ENCODE measurements around the gene FOXO6.

The FOXO6 gene

DNA sequence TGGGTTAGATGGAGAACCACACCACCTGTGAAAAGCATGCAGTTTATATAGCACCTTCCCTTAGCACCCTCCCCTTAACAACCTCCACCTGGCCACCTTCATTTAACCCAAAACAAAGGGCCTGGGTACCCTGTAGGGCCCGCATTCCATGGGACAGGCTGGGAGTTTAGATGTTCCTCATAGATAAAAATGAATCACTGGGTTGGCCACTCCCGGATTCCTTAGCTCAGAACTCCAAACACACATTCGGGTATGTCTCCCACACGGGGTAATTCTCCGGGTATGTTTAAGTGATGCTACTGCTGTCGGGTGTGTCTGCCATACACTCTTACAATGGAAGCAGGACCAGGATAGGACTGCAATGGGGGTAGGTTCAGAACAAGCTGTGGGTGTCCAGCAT lies 43.9 kb upstream of the FOXO6 start:
- TF ChIP-seq, protein P1, sequence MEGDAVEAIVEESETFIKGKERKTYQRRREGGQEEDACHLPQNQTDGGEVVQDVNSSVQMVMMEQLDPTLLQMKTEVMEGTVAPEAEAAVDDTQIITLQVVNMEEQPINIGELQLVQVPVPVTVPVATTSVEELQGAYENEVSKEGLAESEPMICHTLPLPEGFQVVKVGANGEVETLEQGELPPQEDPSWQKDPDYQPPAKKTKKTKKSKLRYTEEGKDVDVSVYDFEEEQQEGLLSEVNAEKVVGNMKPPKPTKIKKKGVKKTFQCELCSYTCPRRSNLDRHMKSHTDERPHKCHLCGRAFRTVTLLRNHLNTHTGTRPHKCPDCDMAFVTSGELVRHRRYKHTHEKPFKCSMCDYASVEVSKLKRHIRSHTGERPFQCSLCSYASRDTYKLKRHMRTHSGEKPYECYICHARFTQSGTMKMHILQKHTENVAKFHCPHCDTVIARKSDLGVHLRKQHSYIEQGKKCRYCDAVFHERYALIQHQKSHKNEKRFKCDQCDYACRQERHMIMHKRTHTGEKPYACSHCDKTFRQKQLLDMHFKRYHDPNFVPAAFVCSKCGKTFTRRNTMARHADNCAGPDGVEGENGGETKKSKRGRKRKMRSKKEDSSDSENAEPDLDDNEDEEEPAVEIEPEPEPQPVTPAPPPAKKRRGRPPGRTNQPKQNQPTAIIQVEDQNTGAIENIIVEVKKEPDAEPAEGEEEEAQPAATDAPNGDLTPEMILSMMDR (conservative IDR thresholded peaks at IDR 0.05) = no peak
- no peak overlapping the region for H3K27ac ChIP-seq

- H3K27ac ChIP-seq = no peak overlapping the region
- TF ChIP-seq, protein P1 (conservative IDR thresholded peaks at IDR 0.05) = no peak
Observed at GRCh38 chr1:41318135-41318534, 43.1 kb upstream of the FOXO6 start.

DNA sequence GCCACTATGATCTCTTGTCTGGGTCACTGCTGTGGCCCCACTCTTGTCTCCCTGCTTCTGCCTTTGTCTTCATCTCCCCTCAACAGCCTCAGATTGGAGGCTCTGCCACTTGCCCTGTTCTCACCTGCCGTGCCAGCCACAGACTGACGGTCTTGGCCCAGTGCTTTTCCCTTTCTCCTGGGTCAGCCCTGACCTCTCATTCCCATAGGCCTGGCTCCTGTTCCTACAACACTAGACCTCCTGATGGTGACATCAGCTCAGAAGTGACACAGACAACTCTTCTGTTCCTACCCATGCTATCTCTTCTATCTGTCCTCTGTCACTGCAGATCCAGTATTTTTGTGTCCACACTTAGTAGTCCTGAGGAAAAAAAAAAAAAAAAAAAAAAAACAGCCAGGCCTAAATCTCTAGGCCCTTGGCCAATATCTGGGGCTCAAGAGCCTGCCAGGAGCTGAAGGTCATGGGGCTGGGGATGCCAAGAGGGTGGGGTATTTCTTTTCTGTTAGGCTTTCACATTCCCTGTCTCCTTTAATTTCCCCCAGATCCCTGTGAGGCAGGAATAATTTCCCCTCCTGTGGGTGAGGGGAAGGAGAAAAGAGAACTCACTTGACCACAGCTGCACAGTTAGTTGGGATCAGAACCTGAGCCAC lies 42.0 kb upstream of the FOXO6 start:
- TF ChIP-seq, protein P1 (conservative IDR thresholded peaks at IDR 0.05) = no peak
- no peak overlapping the region for H3K27ac ChIP-seq

DNA sequence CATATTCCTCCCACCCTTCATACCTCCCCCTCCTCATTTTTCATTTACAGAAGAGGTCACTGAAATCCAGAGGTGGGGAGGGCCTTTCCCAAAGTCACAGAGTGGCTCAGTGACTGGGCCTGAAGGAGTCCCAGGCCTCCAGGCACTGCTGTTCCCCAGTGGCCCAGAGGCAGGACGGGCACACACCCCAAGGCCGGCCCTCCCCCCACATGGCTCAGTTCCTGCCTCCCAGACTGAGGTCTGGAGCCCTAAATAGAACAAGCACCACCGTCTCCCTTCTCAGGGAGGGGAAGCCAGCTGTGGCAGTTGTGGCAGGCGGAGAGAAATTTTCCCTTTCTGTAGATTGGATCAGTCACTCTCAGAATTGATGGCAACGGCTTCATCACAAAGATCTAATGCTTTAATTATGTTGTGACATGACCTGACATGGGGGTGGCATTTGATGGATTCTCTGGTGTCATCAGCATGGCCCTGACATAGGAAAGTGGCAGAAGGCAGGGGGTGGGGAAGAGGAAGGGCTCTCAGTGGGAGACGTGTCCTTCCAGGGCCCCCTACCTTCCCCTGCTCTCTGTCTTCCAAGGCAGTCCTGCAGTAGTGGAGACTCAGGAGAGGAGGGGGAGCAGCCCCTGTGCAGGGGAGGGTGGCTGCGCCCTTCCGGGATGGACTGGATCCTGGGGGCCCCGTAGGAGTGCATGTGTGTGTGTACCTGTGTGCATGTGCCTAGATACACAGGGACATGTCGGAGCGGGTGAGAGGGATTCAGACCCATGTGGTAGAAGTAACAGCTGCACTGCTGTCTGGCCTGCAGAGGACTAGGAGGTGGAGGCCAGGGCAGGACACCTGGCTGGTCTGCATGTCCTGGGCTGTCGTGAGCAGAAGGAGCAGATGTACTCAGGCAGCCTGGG lies 41.2 kb upstream of the FOXO6 start:
- H3K27ac ChIP-seq = no peak overlapping the region
- TF ChIP-seq, protein P1 (conservative IDR thresholded peaks at IDR 0.05) = no peak

DNA sequence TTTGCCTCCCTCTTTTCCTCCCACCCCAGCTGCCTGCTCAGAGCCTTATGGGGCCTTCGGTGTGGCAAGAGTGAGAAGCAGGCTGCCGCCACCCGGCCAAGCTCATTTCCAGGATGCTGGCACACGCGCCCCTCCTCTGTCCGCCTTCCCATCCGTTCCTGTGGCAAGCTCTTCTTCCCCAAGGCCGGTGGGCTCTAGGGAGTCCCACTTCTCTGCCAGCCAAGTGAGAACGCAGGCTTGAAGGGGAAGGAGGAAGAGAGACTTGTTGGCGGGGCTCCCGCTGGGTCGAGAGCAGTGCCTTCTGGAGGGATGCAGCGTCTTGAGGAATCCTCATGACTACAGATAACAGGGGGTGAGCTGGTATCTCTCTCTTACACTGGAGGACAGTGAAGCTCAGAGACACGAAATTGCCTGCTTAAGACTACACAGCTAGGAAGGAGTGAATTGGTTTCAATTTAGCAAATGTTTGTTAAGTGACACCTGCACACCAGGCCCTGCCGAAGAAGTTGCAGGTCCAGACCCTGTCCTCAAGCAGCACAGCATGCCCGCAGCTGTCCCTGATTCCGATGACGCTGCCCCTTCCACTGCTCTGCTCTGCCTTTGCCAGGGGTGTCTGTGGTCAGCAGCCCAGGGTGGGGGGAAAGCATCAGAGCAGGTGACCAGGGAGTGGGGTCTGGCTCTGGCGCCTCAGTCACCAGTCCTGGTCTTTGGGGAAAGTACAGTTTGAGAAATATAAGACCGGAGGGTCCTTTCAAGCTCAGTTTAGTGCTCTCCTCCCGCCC lies 40.1 kb upstream of the FOXO6 start:
- TF ChIP-seq, protein P1 (conservative IDR thresholded peaks at IDR 0.05) = no peak
- no peak overlapping the region for H3K27ac ChIP-seq

DNA sequence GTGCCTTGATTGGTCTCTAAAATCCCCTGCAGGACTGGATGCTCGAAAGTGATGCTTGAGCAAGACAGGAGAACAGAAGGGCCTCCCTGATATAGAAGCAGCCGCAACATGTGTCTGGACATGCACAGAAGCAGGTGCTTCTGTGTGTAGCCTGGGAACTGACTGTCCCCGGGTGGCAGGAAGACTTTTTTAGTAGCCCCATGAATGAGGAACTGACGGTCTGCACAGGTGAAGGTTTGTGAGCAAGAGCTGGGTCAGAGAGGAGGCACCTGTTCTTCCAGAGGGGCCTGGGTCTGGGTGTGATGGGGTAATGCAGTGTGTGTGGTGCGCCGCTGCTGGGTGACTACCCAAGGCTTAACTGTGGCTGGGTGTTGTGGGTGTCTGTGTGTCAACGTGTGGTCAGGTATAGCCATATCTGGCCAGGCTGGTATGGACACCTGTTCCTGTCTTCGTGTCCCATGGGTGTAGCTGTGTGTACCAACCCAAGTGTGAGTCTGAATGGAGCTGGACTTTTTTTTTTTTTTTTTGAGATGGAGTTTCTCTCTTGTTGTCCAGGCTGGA lies 39.1 kb upstream of the FOXO6 start:
- H3K27ac ChIP-seq = no peak overlapping the region
- TF ChIP-seq, protein P1 (conservative IDR thresholded peaks at IDR 0.05) = no peak

DNA sequence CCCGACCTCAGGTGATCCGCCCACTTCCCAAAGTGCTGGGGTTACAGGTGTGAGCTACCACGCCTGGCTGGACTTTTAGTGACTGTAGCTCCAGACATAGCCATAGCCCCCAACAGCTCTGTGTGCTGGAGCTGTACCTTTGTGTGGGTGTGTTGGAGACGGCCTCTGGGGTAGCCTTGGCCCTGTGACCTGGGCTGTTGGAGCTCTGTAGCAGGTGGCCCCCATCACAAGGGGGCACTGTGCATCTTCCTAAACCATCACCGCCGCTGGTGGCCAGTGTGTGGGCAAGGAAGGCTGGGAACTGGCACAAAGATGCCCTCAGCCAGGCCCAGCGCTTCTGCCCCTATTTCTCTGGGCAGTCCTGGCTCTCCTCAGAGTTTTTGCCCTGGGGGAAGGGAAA lies 38.4 kb upstream of the FOXO6 start:
- TF ChIP-seq, protein P1 (conservative IDR thresholded peaks at IDR 0.05) = peak; percentile 64
- no peak overlapping the region for H3K27ac ChIP-seq
